IPS-15b (cell line): ENCODE measurements around the gene HPS6.
A peak's percentile ranks its signal among the peaks of the same experiment; 100 is the strongest.
"Not testable (repeated sequence)": the region's sequence is repeated elsewhere in the genome, so short reads cannot be mapped to it uniquely, and the experiment has no call there.

Experiments used
- H3K27me3 ChIP-seq: one replicate; pipeline ENCODE4 v1.6.1; 2013; ENCODE audit warnings: low read length; ENCODE audit not compliant: control insufficient read depth, insufficient read depth
- H3K36me3 ChIP-seq: one replicate; pipeline ENCODE4 v1.6.1; 2013; ENCODE audit warnings: low read length; ENCODE audit not compliant: control insufficient read depth, insufficient read depth
- H3K4me1 ChIP-seq: one replicate; pipeline ENCODE4 v1.6.1; 2013; ENCODE audit warnings: mild to moderate bottlenecking, low read length; ENCODE audit not compliant: control insufficient read depth, insufficient read depth
- H3K4me3 ChIP-seq: one replicate; pipeline ENCODE4 v1.5.1; 2013; ENCODE audit warnings: low read depth, low read length
- H3K9ac ChIP-seq: one replicate; pipeline ENCODE4 v1.6.1; 2013; ENCODE audit warnings: low read depth, mild to moderate bottlenecking, low read length
- H3K9me3 ChIP-seq: one replicate; pipeline ENCODE4 v1.6.1; 2013; ENCODE audit warnings: mild to moderate bottlenecking, low read length; ENCODE audit not compliant: control insufficient read depth, insufficient read depth

Gene HPS6

GRCh38 chr10:102054881-102055646 is 10.1 kb upstream of the HPS6 start:
- Histone ChIP-seq H3K9ac (peak overlapping the region; percentile 57), H3K4me3 (peak overlapping the region; percentile 72)
- not testable (repeated sequence) for H3K9me3 ChIP-seq, H3K36me3 ChIP-seq, H3K27me3 ChIP-seq, H3K4me1 ChIP-seq

- no peaks in the 10 kb centered on the region for H3K36me3 ChIP-seq
- peaks cover 2% of the 10 kb centered on the region for H3K4me1 ChIP-seq
- H3K9me3 ChIP-seq, result no peaks in the 10 kb centered on the region
- H3K9ac ChIP-seq, result peak within 1 kb of the TSS; percentile 68
- H3K4me3 ChIP-seq, result peak within 1 kb of the TSS; percentile 72
- H3K27me3 ChIP-seq, result no peaks in the 10 kb centered on the region
Measured at GRCh38 chr10:102055647-102056419, 9.3 kb upstream of the HPS6 start, which contains the start of gene ARMH3. ARMH3 (minus strand) TSS chr10:102056173; CDS start chr10:102040114, 16,059 bp downstream.

- H3K9ac ChIP-seq, result no peak overlapping the region
- peaks cover 6% of the 10 kb centered on the region for H3K27me3 ChIP-seq
- H3K36me3 ChIP-seq, result no peaks in the 10 kb centered on the region
- no peak overlapping the region for H3K4me3 ChIP-seq
- H3K4me1 ChIP-seq, result peaks cover 4% of the 10 kb centered on the region
- no peaks in the 10 kb centered on the region for H3K9me3 ChIP-seq
Measured at GRCh38 chr10:102059987-102060386, 5.2 kb upstream of the HPS6 start.

- Histone ChIP-seq H3K27me3 (peaks cover 6% of the 10 kb centered on the region), H3K9me3 (no peaks in the 10 kb centered on the region), H3K9ac (no peak overlapping the region), H3K4me1 (peaks cover 4% of the 10 kb centered on the region), H3K36me3 (no peaks in the 10 kb centered on the region), H3K4me3 (peak overlapping the region; percentile 76)
Measured at GRCh38 chr10:102064503-102064867, 664 bp upstream of the HPS6 start.

GRCh38 chr10:102065561-102066398 is 631 bp downstream of the HPS6 start:
- H3K4me1 ChIP-seq, result peaks cover 4% of the 10 kb centered on the region
- H3K27me3 ChIP-seq, result peaks cover 6% of the 10 kb centered on the region
- H3K9me3 ChIP-seq, result no peaks in the 10 kb centered on the region
- peak overlapping the region; percentile 70 for H3K9ac ChIP-seq
- H3K4me3 ChIP-seq, result peak overlapping the region; percentile 76
- H3K36me3 ChIP-seq, result no peaks in the 10 kb centered on the region

GRCh38 chr10:102066399-102067088 is 1.4 kb downstream of the HPS6 start:
- H3K4me1 ChIP-seq, result peaks cover 4% of the 10 kb centered on the region
- H3K4me3 ChIP-seq, result peak overlapping the region; percentile 76
- peaks cover 6% of the 10 kb centered on the region for H3K27me3 ChIP-seq
- no peaks in the 10 kb centered on the region for H3K36me3 ChIP-seq
- no peaks in the 10 kb centered on the region for H3K9me3 ChIP-seq
- H3K9ac ChIP-seq, result no peak overlapping the region

- Histone ChIP-seq H3K9ac (no peak overlapping the region), H3K27me3 (peaks cover 6% of the 10 kb centered on the region)
Measured at GRCh38 chr10:102067091-102067916, 2.2 kb downstream of the HPS6 start.

GRCh38 chr10:102068216-102068615 is 3.1 kb downstream of the HPS6 start:
- no peaks in the 10 kb centered on the region for H3K36me3 ChIP-seq
- H3K9ac ChIP-seq, result no peak overlapping the region
- H3K4me1 ChIP-seq, result peaks cover 4% of the 10 kb centered on the region
- peaks cover 4% of the 10 kb centered on the region for H3K27me3 ChIP-seq
- no peaks in the 10 kb centered on the region for H3K9me3 ChIP-seq
- H3K4me3 ChIP-seq, result no peak overlapping the region

More at GRCh38 chr10:102067091-102067916, 2.2 kb downstream of the HPS6 start:
- Histone ChIP-seq H3K9me3 (no peaks in the 10 kb centered on the region), H3K4me1 (peaks cover 4% of the 10 kb centered on the region), H3K36me3 (no peaks in the 10 kb centered on the region), H3K4me3 (no peak overlapping the region)

GRCh38 chr10:102069071-102069470 is 3.9 kb downstream of the HPS6 start:
- Histone ChIP-seq H3K9ac (no peak overlapping the region), H3K27me3 (peaks cover 4% of the 10 kb centered on the region), H3K9me3 (no peaks in the 10 kb centered on the region), H3K4me3 (no peak overlapping the region), H3K36me3 (no peaks in the 10 kb centered on the region), H3K4me1 (peaks cover 4% of the 10 kb centered on the region)

- H3K36me3 ChIP-seq, result no peaks in the 10 kb centered on the region
- no peaks in the 10 kb centered on the region for H3K4me1 ChIP-seq
- no peak overlapping the region for H3K4me3 ChIP-seq
- H3K9me3 ChIP-seq, result no peaks in the 10 kb centered on the region
- no peak overlapping the region for H3K9ac ChIP-seq
- no peaks in the 10 kb centered on the region for H3K27me3 ChIP-seq
Measured at GRCh38 chr10:102072673-102073527, 7.8 kb downstream of the HPS6 start.
